ENCODE results near the gene C1QTNF5. TPM values are rescaled to one million over a fixed set of nuclear protein-coding genes. Genes with fewer than 3 reads are reported as not detected.

The C1QTNF5 gene
- total and polyA plus RNA-seq, 2 of the 8 experiments (the other 6 are each of a cell fraction or from before 2014, with no cell fraction given): 2.2 to 2.7 TPM

DNA sequence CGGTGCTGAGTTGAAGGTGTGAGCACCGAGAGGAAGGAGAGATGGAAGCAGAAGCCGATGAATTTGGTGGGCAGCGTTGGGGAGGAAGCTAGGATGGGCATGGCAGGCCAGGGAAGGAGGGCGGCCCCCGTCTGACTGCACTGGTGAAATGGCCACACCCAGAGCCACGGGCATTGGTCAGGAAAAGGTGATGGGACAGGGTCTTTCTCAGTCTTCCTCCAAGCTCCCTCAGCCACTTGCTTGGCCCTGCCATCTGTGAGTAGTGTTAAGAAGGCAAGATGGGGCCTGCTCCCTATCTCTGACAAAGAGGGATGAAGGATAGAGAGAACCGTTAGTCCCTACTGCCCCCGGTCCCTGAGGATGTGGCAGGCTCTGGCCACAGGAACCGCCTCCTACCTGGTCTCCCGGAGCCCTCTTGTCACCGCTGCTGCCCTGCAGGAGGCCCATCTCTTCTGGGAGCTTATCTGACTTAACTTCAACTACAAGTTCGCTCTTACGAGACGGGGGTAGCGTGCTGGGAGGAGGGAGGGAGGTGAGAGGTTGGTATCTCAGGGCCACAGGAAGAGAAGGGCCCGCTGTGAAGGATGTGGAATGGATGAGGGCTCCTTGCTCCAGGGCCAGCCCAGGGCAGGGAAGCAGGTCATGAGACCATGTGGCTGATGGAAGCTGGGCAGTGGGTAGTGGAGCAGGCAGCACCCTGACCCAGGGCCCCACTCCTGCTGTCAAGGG lies 30.6 kb downstream of the C1QTNF5 start (continued):
- TF ChIP-seq, protein P1, sequence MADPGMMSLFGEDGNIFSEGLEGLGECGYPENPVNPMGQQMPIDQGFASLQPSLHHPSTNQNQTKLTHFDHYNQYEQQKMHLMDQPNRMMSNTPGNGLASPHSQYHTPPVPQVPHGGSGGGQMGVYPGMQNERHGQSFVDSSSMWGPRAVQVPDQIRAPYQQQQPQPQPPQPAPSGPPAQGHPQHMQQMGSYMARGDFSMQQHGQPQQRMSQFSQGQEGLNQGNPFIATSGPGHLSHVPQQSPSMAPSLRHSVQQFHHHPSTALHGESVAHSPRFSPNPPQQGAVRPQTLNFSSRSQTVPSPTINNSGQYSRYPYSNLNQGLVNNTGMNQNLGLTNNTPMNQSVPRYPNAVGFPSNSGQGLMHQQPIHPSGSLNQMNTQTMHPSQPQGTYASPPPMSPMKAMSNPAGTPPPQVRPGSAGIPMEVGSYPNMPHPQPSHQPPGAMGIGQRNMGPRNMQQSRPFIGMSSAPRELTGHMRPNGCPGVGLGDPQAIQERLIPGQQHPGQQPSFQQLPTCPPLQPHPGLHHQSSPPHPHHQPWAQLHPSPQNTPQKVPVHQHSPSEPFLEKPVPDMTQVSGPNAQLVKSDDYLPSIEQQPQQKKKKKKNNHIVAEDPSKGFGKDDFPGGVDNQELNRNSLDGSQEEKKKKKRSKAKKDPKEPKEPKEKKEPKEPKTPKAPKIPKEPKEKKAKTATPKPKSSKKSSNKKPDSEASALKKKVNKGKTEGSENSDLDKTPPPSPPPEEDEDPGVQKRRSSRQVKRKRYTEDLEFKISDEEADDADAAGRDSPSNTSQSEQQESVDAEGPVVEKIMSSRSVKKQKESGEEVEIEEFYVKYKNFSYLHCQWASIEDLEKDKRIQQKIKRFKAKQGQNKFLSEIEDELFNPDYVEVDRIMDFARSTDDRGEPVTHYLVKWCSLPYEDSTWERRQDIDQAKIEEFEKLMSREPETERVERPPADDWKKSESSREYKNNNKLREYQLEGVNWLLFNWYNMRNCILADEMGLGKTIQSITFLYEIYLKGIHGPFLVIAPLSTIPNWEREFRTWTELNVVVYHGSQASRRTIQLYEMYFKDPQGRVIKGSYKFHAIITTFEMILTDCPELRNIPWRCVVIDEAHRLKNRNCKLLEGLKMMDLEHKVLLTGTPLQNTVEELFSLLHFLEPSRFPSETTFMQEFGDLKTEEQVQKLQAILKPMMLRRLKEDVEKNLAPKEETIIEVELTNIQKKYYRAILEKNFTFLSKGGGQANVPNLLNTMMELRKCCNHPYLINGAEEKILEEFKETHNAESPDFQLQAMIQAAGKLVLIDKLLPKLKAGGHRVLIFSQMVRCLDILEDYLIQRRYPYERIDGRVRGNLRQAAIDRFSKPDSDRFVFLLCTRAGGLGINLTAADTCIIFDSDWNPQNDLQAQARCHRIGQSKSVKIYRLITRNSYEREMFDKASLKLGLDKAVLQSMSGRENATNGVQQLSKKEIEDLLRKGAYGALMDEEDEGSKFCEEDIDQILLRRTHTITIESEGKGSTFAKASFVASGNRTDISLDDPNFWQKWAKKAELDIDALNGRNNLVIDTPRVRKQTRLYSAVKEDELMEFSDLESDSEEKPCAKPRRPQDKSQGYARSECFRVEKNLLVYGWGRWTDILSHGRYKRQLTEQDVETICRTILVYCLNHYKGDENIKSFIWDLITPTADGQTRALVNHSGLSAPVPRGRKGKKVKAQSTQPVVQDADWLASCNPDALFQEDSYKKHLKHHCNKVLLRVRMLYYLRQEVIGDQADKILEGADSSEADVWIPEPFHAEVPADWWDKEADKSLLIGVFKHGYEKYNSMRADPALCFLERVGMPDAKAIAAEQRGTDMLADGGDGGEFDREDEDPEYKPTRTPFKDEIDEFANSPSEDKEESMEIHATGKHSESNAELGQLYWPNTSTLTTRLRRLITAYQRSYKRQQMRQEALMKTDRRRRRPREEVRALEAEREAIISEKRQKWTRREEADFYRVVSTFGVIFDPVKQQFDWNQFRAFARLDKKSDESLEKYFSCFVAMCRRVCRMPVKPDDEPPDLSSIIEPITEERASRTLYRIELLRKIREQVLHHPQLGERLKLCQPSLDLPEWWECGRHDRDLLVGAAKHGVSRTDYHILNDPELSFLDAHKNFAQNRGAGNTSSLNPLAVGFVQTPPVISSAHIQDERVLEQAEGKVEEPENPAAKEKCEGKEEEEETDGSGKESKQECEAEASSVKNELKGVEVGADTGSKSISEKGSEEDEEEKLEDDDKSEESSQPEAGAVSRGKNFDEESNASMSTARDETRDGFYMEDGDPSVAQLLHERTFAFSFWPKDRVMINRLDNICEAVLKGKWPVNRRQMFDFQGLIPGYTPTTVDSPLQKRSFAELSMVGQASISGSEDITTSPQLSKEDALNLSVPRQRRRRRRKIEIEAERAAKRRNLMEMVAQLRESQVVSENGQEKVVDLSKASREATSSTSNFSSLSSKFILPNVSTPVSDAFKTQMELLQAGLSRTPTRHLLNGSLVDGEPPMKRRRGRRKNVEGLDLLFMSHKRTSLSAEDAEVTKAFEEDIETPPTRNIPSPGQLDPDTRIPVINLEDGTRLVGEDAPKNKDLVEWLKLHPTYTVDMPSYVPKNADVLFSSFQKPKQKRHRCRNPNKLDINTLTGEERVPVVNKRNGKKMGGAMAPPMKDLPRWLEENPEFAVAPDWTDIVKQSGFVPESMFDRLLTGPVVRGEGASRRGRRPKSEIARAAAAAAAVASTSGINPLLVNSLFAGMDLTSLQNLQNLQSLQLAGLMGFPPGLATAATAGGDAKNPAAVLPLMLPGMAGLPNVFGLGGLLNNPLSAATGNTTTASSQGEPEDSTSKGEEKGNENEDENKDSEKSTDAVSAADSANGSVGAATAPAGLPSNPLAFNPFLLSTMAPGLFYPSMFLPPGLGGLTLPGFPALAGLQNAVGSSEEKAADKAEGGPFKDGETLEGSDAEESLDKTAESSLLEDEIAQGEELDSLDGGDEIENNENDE (IDR thresholded peaks at IDR 0.05; ENCODE audit: insufficient replicate concordance, low read length): no peak
- no peak for TF ChIP-seq CTBP2 (IDR thresholded peaks at IDR 0.05; ENCODE audit: borderline replicate concordance, insufficient read depth, insufficient read length, low read length)
- TF ChIP-seq TEAD4 (IDR thresholded peaks at IDR 0.05; ENCODE audit: low read depth, low read length): no peak
- TF ChIP-seq TCF12 (IDR thresholded peaks at IDR 0.05; ENCODE audit: low read depth, low read length): no peak
- no peak for TF ChIP-seq NANOG (IDR thresholded peaks at IDR 0.05; ENCODE audit: insufficient read depth, low read depth, low read length, poor library complexity, severe bottlenecking)
- no peak for TF ChIP-seq BACH1 (IDR thresholded peaks at IDR 0.05; ENCODE audit: low read length)
- no peak for TF ChIP-seq TBP (IDR thresholded peaks at IDR 0.05; ENCODE audit: low read depth, low read length)
- TF ChIP-seq, protein P2, sequence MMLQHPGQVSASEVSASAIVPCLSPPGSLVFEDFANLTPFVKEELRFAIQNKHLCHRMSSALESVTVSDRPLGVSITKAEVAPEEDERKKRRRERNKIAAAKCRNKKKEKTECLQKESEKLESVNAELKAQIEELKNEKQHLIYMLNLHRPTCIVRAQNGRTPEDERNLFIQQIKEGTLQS (IDR thresholded peaks at IDR 0.05; ENCODE audit: insufficient read depth, low read depth, low read length): no peak

All from H1 (cell line).